IPS DF 6.9 (cell line): ENCODE results near the gene PIK3R6.
"Not testable (repeated sequence)": the region's sequence is repeated elsewhere in the genome, so short reads cannot be mapped to it uniquely, and the experiment has no call there.

Experiments
- DNase-seq: peaks from one replicate; pipeline ENCODE4 v3.0.0-alpha.2; 2013; ENCODE audit warnings: low read depth, low spot score
- H3K27ac ChIP-seq: one replicate; pipeline ENCODE4 v1.5.1; 2013; ENCODE audit warnings: low read length, control low read depth
- H3K27me3 ChIP-seq: 2 replicates; pipeline ENCODE4 v1.6.1; 2013; ENCODE audit warnings: mild to moderate bottlenecking, low read length; ENCODE audit not compliant: control insufficient read depth, insufficient read depth
- H3K36me3 ChIP-seq: 2 replicates; pipeline ENCODE4 v1.6.1; 2013; ENCODE audit warnings: low read length; ENCODE audit not compliant: control insufficient read depth, insufficient read depth
- H3K4me1 ChIP-seq: 2 replicates; pipeline ENCODE4 v1.6.1; 2013; ENCODE audit warnings: low read length; ENCODE audit not compliant: control insufficient read depth, insufficient read depth
- H3K4me3 ChIP-seq: 2 replicates; pipeline ENCODE4 v1.5.1; 2013; ENCODE audit warnings: mild to moderate bottlenecking, low read length
- H3K9me3 ChIP-seq: 2 replicates; pipeline ENCODE4 v1.6.1; 2013; ENCODE audit warnings: low read length, inconsistent platforms; ENCODE audit not compliant: control insufficient read depth, insufficient read depth
- WGBS: extraction: QIAGEN DNeasy Blood & Tissue Kit; methylation state at CpG from one replicate; pipeline ENCODE4 v1.1.7; 2013; ENCODE audit warnings: mixed read lengths, missing lambda C conversion rate; ENCODE audit not compliant: insufficient read length, insufficient coverage; 5-methylcytosine and 5-hydroxymethylcytosine counted together

PIK3R6 gene

DNA sequence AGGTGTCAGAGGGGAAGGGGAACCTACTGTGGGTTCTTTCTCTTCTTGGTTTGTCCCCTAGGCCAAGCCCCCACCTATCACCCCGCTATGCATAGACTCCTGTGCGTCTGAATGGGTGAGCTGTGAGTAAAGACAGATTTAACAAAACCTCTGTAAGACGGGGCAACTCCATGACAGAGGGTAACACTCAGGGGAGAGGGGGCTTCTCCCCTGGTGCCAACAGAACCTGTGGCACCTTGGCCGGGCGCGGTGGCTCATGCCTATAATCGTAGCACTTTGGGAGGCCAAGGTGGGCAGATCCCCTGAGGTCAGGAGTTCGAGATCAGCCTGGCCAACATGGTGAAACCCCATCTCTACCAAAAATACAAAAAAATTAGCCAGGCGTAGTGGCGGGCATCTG is 62.1 kb downstream of the PIK3R6 start:
- not testable (repeated sequence) for H3K4me3 ChIP-seq, H3K4me1 ChIP-seq, H3K27me3 ChIP-seq, H3K36me3 ChIP-seq, DNase-seq, H3K9me3 ChIP-seq, H3K27ac ChIP-seq
- no CpG with 5 or more reads among the region's 10 CpGs for WGBS

DNA sequence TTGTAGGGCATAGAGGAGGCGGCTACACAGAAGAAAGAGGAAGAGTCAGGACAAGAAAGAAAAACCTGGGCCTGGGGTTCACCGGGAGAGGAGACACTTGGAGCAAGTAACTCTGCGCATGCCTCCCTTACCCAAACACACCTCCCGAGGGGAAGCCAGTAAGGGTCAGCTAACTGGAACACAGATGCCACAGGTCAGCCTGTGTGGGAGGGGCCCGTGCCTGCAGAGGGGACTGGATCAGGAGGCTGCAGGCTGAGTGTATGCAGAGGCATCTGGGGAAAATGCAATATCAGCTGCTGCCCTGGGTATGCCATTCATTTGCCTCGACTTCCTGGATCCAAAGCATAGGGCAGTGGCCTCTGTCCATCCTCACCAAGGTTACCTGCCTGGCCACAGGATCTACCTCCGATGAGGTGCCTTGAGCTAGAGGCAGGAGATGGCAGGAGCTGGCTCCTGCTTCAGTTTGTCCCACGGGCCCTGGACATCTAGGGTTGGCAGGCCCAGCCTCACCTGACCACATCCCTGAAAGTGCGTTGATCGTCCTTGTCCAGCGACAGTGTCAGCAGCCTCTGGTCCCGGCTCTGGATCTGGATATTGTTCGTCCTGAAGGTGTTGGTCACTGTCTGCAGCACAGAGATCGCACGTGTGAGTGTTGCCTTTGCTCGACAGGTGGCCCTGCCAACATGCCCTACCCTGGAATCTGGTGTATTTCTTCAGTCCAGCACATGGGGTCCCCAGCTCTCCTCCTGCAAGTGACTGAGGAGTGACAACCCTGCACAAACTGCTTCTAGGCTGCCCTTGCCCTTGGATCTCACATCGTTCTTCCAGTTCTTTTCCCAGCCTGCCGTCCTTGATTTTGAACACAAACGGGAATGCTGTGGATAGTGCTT is 63.7 kb downstream of the PIK3R6 start:
- H3K36me3 ChIP-seq = no peaks in the 10 kb centered on the region
- no peaks in the 10 kb centered on the region for H3K27me3 ChIP-seq
- H3K4me1 ChIP-seq = peaks cover 2% of the 10 kb centered on the region; the same call in 1 of the 2 replicates
- DNase-seq = no peak
- WGBS = no CpG with 5 or more reads among the region's 19 CpGs
- H3K27ac ChIP-seq = no peak overlapping the region
- no peaks in the 10 kb centered on the region for H3K9me3 ChIP-seq
- H3K4me3 ChIP-seq = no peak overlapping the region

DNA sequence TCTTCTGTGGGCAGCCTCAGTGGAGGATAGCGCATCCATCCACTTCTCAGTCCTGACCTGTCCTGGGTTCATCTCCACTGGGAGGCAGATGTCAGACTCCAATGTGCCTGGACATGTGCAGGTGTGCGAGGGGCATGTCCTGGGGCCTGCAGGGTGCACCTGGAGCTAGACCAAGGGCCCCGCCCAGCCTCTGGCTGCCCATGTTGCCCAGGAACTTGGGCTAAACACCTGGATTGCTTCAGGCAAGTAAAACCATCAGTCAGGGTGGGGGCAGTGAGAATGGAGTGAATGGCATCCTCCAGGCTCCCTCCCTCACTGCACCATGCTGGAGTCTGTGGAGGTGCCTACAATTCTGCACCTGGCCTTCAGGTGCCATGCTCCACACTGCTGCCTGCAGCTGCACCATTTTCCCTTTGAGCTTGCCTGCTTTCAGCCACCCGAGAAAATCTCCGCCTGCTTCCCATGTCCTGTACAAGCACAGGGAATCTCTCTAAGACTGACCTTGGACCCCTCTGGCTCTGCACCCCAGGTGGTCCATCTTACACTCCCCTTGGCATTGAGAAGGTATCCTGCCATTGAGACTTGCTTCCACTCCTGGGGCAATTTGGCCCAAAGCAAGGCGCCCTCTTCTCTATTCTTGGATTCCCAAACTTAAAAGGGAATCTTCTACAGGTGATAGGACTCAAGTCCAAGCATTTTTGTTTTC is 66.2 kb downstream of the PIK3R6 start:
- no CpG with 5 or more reads among the region's 6 CpGs for WGBS
- H3K4me3 ChIP-seq = no peak overlapping the region

DNA sequence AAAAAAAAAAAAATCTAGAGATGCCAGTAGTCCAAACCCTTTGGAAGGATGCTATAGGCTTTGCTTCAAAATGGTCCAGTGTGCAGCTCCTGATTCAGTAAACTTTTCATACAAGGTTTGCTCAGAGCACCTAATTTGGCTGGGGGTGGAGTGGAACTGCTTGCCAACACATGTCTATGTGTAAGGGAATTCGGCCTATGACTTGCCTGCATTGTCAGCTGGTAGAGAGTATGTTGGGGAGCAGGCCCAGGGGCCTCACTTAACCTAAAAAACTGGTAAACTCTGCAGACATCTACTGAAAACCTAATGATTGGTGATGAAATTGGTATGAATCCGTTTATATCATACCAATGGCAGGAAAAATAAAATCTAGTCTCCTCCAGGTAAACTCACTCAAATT is 66.8 kb downstream of the PIK3R6 start:
- Histone ChIP-seq H3K4me3 (no peak overlapping the region), H3K36me3 (no peaks in the 10 kb centered on the region), H3K27me3 (no peaks in the 10 kb centered on the region), H3K9me3 (no peaks in the 10 kb centered on the region), H3K27ac (no peak overlapping the region), H3K4me1 (peaks cover 4% of the 10 kb centered on the region)
- DNase-seq = no peak
- WGBS = no CpG with 5 or more reads among the region's 2 CpGs

More for the DNA sequence above, 66.2 kb downstream of the PIK3R6 start:
- no peaks in the 10 kb centered on the region for H3K36me3 ChIP-seq
- DNase-seq = no peak
- H3K27me3 ChIP-seq = no peaks in the 10 kb centered on the region
- H3K4me1 ChIP-seq = peaks cover 4% of the 10 kb centered on the region
- H3K9me3 ChIP-seq = no peaks in the 10 kb centered on the region
- no peak overlapping the region for H3K27ac ChIP-seq

DNA sequence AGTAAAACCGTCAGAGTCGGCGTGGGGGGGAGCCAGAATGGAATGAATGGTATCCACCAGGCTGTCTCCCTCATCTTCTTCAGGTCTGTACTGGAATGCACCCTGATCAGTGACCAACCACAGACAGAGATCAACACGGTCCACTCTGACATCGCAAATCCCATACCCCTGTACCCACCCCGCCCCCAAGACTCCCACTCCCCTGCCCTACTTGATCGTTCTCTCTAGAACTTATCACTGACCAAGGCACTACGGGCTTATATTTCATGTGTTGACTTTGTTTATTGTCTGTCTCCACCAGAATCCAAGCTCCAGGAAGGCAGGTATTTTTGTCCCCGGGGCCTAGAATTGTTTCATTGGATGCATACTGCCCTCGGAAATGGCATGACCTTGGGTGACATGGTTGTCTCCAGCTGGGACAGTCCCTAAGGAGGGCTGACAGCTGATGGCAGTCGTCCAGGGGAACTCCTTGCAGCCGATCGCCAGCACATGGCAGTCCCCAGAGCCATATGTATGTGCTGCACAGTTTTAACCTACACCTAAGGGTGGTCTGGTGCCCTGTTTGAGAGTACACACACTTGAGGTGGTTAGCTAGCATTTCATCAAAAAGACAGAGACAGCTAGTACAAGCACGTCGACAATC is 67.8 kb downstream of the PIK3R6 start:
- Histone ChIP-seq H3K36me3 (no peaks in the 10 kb centered on the region), H3K4me3 (peak overlapping the region; percentile 41; the same call in 1 of the 2 replicates), H3K27me3 (no peaks in the 10 kb centered on the region), H3K4me1 (peaks cover 4% of the 10 kb centered on the region), H3K27ac (no peak overlapping the region), H3K9me3 (no peaks in the 10 kb centered on the region)
- WGBS = no CpG with 5 or more reads among the region's 15 CpGs
- no peak for DNase-seq

DNA sequence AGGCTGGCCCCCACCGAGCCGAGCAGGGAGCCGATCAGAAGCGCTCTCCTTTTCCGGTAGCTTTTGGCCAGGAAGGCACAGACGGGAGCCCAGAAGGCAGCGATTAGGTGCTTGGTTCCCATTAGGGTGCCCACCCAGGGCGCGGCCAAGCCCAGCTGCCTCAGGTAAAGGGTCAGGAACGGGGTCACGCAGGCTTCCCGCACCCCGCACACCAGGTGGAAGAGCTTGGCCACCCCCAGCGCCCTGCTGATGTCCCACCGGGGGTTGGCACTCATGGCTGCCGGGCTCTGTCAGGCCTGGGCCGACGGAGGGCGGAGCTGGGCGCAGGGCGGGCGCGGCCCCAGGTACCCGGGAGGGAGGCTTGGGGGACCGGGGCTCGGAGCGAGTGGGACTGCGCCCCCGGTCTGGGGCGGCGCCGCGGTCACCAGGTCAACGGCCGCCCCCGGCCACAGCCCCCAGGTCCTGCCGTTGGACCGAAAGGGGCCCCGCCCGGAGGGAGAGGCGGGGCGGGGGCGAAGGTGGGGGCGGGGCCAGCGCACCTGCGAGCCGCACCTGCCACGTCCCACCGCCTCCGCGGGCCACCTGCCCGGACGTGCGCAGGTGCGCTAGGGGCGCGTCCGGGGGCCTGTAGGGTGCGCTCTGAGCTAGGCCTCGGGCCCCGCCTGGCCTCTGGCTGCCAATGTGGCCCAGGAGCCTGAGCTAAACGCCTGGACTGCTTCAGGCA is 68.5 kb downstream of the PIK3R6 start, which contains the start of gene MFSD6L:
Gene MFSD6L (minus strand): TSS at position 520 of the 724 bp plus-strand sequence. CDS start 245 bp downstream, at position 275.
- Histone ChIP-seq H3K27me3 (no peaks in the 10 kb centered on the region), H3K4me3 (peak within 1 kb of the TSS; percentile 41; the same call in 1 of the 2 replicates), H3K4me1 (peaks cover 4% of the 10 kb centered on the region), H3K27ac (no peak within 1 kb of the TSS), H3K36me3 (no peaks in the 10 kb centered on the region), H3K9me3 (no peaks in the 10 kb centered on the region)
- no CpG with 5 or more reads among the region's 62 CpGs for WGBS
- no peak for DNase-seq

DNA sequence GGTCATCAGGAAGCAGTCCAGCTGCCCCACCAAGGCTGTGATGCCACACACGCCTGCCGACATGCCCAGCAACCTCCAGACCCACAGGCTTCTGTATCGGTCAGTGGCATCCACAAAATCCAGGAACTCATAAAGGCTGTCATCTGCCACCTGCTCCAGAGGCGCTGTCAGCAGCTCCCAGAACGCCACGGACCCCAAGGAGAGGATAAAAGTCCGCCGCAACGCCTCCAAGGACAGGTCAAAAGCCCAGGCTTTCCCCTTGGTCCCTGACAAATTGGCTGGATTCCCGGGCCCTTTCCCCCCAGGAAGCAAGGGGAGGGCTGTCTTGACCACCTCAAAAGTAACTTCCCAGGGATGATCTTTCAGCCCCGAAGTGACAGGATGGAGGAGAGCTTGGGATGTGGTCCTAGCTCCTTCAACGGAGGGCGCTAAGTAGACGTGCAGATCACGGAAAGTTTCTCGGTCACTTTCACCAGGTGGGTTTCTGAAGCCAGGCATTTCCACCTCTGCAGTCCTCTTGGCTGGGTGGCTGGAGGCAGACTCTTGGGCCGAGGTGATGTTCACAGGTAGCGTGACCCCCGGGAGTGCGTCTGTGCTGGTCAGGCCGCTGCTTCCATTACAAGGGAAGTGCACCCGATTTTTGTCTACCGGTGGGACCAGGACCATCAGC is 69.2 kb downstream of the PIK3R6 start:
- Histone ChIP-seq H3K27me3 (no peaks in the 10 kb centered on the region), H3K9me3 (no peaks in the 10 kb centered on the region), H3K4me1 (peaks cover 4% of the 10 kb centered on the region), H3K4me3 (peak overlapping the region; percentile 41; the same call in 1 of the 2 replicates), H3K36me3 (no peaks in the 10 kb centered on the region), H3K27ac (no peak overlapping the region)
- DNase-seq = no peak
- no CpG with 5 or more reads among the region's 23 CpGs for WGBS

DNA sequence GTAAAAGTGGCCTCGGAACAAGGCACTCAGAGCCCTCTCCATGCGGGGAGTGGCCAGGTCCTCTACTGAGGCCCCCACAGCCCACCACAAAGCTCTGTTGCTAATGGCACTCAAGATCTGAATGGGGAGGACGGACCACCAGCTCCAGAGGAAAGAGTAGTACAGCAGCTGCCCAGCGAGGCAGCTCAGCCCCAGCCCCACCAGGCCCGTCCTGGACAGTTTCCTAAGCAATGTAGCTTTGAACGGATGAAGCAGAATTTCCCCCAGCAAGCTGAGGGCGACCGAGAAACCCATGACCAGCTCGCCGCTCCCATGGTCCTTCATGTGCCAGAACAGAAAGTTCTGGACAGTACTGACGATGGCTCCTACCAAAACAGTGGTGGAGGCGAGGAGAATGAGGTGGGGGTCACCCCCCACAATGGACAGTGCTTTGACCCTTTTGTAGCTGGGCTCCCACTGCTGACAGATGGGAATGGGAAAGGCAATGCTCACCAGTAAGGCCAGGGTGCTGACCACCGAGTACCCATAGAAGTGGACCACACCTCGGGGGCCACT is 69.8 kb downstream of the PIK3R6 start:
- H3K4me3 ChIP-seq = no peak overlapping the region
- no peak overlapping the region for H3K27ac ChIP-seq
- H3K4me1 ChIP-seq = peaks cover 4% of the 10 kb centered on the region
- no peaks in the 10 kb centered on the region for H3K36me3 ChIP-seq
- no peaks in the 10 kb centered on the region for H3K9me3 ChIP-seq
- no CpG with 5 or more reads among the region's 14 CpGs for WGBS
- no peaks in the 10 kb centered on the region for H3K27me3 ChIP-seq
- DNase-seq = no peak

DNA sequence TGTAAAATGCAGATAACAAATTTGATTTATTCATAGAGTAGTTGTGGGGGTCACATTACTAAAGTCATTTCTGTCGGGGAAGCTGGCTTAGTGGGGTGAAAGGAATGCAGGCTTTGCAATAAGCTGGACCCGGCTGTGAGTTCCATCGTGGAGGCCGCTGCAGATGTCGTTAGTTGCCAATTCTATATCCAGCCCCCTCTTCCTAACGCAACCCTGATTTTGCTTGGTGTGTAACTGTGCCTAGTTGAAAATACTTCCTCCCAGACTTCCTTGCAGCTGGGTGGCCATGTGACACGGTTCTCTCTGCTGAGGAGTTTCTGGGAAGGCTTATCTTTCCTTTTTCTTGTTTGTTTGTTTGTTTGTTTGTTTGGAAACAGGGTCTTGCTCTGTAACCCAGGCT is 72.8 kb downstream of the PIK3R6 start:
- Histone ChIP-seq H3K4me1 (peaks cover 4% of the 10 kb centered on the region), H3K4me3 (no peak overlapping the region), H3K27ac (no peak overlapping the region), H3K9me3 (no peaks in the 10 kb centered on the region; the same call in 1 of the 2 replicates), H3K36me3 (no peaks in the 10 kb centered on the region), H3K27me3 (no peaks in the 10 kb centered on the region)
- no peak for DNase-seq
- no CpG with 5 or more reads among the region's 7 CpGs for WGBS
